IMR-90 (cell line): ENCODE measurements around the gene NDUFB2. TPM values are rescaled to one million over a fixed set of nuclear protein-coding genes. Genes with fewer than 3 reads are reported as not detected.

ENCODE experiments used
- ATAC-seq: fragments of 200-7000 bp; cut with Tn5 transposase; 2 replicates; pipeline ENCODE4 v1.9.1; 2020; ENCODE audit warnings: low read depth, mild to moderate bottlenecking, moderate library complexity
- BruUV-seq: library from RNA; stranded (reverse); fragments of 400-500 nt; replicated peaks from 2 replicates; lab custom pipeline; 2021; lab: Mats Ljungman, UMichigan
- CTCF ChIA-PET: fragments of 300-600 bp; formaldehyde crosslinking; extraction: SDS; loops from one replicate; lab custom pipeline; 2021; ENCODE audit warnings: antibody characterized with exemption; lab: Yijun Ruan, JAX
- POLR2A ChIA-PET: fragments of 300-600 bp; sonication (Branson Sonifier 250); formaldehyde crosslinking; loops from one replicate; lab custom pipeline; 2022; ENCODE audit warnings: antibody characterized with exemption; ENCODE audit not compliant: unreplicated experiment; lab: Charles Lee
- DNase-seq: peaks from one replicate; pipeline ENCODE4 v3.0.0; 2013
- H2AFZ ChIP-seq: replicated peaks from 2 replicates; pipeline ENCODE3; 2013; ENCODE audit warnings: low read length, mild to moderate bottlenecking; ENCODE audit not compliant: poor library complexity
- H2AK5ac ChIP-seq: 2 replicates; pipeline ENCODE4 v1.6.1; 2013; ENCODE audit warnings: low read depth, low read length, inconsistent platforms
- H2AK9ac ChIP-seq: replicated peaks from 2 replicates; pipeline ENCODE3; 2013; ENCODE audit warnings: mild to moderate bottlenecking, low read depth, low read length, moderate library complexity; ENCODE audit not compliant: poor library complexity
- H2BK120ac ChIP-seq: 2 replicates; pipeline ENCODE4 v1.6.1; 2013; ENCODE audit warnings: low read depth, low read length, inconsistent platforms
- H2BK15ac ChIP-seq: 3 replicates; pipeline ENCODE4 v1.6.1; 2013; ENCODE audit warnings: low read depth, low read length, inconsistent platforms
- H2BK20ac ChIP-seq: 2 replicates; pipeline ENCODE4 v1.6.1; 2013; ENCODE audit warnings: low read depth, mild to moderate bottlenecking, inconsistent platforms, low read length, moderate library complexity
- H2BK5ac ChIP-seq: 2 replicates; pipeline ENCODE4 v1.6.1; 2013; ENCODE audit warnings: mild to moderate bottlenecking, low read depth, low read length, inconsistent platforms; ENCODE audit not compliant: poor library complexity, severe bottlenecking
- H3K14ac ChIP-seq: replicated peaks from 2 replicates; pipeline ENCODE4 v1.6.1; 2013; ENCODE audit warnings: low read depth, low read length, inconsistent platforms
- H3K18ac ChIP-seq: 2 replicates; pipeline ENCODE4 v1.6.1; 2013; ENCODE audit warnings: low read depth, low read length, control low read depth
- H3K23ac ChIP-seq: 2 replicates; pipeline ENCODE4 v1.6.1; 2013; ENCODE audit warnings: low read depth, low read length, inconsistent platforms
- H3K27ac ChIP-seq: 2 replicates; pipeline ENCODE4 v1.5.1; 2013; ENCODE audit warnings: mild to moderate bottlenecking, control low read depth, low read length; ENCODE audit not compliant: insufficient read depth
- H3K27me3 ChIP-seq: 2 replicates; pipeline ENCODE4 v1.6.1; 2013; ENCODE audit warnings: low read length; ENCODE audit not compliant: control insufficient read depth, insufficient read depth
- H3K36me3 ChIP-seq: 2 replicates; pipeline ENCODE4 v1.6.1; 2013; ENCODE audit warnings: low read length, mixed read lengths; ENCODE audit not compliant: control insufficient read depth, insufficient read depth
- H3K4ac ChIP-seq: 2 replicates; pipeline ENCODE4 v1.6.1; 2013; ENCODE audit warnings: low read depth, low read length, inconsistent platforms
- H3K4me1 ChIP-seq: 2 replicates; pipeline ENCODE4 v1.6.1; 2013; ENCODE audit warnings: low read length, mixed read lengths; ENCODE audit not compliant: control insufficient read depth, insufficient read depth
- H3K4me2 ChIP-seq: 2 replicates; pipeline ENCODE4 v1.6.1; 2013; ENCODE audit warnings: low read depth, mild to moderate bottlenecking, control low read depth, low read length, moderate library complexity
- H3K4me3 ChIP-seq: 2 replicates; pipeline ENCODE4 v1.5.1; 2013; ENCODE audit warnings: low read depth, mild to moderate bottlenecking, control low read depth, low read length, moderate library complexity; ENCODE audit not compliant: insufficient read depth
- H3K56ac ChIP-seq: 2 replicates; pipeline ENCODE4 v1.6.1; 2013; ENCODE audit warnings: low read length, inconsistent platforms; ENCODE audit not compliant: insufficient read depth; ENCODE audit errors: extremely low read depth
- H3K79me1 ChIP-seq, 2 experiments: 2 replicates each; pipeline ENCODE4 v1.6.1; 2013; ENCODE audit warnings: low read length in 2 of 2, inconsistent platforms in 1 of 2, low read depth in 1 of 2
- H3K9ac ChIP-seq: 2 replicates; pipeline ENCODE4 v1.6.1; 2013; ENCODE audit warnings: low read depth, low read length, control low read depth
- H3K9me1 ChIP-seq: 2 replicates; pipeline ENCODE4 v1.6.1; 2013; ENCODE audit warnings: low read length, inconsistent platforms; ENCODE audit not compliant: insufficient read depth
- H3K9me3 ChIP-seq: 2 replicates; pipeline ENCODE4 v1.6.1; 2013; ENCODE audit warnings: low read length; ENCODE audit not compliant: control insufficient read depth, insufficient read depth
- H4K20me1 ChIP-seq: 2 replicates; pipeline ENCODE4 v1.6.1; 2013; ENCODE audit warnings: low read length, inconsistent platforms; ENCODE audit not compliant: insufficient read depth
- H4K5ac ChIP-seq: 2 replicates; pipeline ENCODE4 v1.6.1; 2013; ENCODE audit warnings: mild to moderate bottlenecking, low read depth, low read length, control low read depth
- H4K8ac ChIP-seq, 2 experiments: 2 replicates each; pipeline ENCODE4 v1.6.1; 2013; ENCODE audit warnings: low read depth in 2 of 2, low read length in 2 of 2, control low read depth in 1 of 2, inconsistent platforms in 1 of 2
- H4K91ac ChIP-seq: 2 replicates; pipeline ENCODE4 v1.6.1; 2013; ENCODE audit warnings: low read depth, low read length, inconsistent platforms; ENCODE audit not compliant: insufficient read depth
- BHLHE40 ChIP-seq: fragments of 150-350 bp; IDR thresholded peaks from 2 replicates; pipeline ENCODE4 v1.6.1; 2016; ENCODE audit warnings: mild to moderate bottlenecking, low read depth, low read length
- CTCF ChIP-seq: conservative IDR thresholded peaks from 2 replicates; pipeline ENCODE4 v1.5.1; 2012; ENCODE audit warnings: mild to moderate bottlenecking, low read depth, low read length, improper control_type of control experiment
- ELK1 ChIP-seq: fragments of 150-350 bp; IDR thresholded peaks from 2 replicates; pipeline ENCODE4 v1.6.1; 2016; ENCODE audit warnings: low read depth, mild to moderate bottlenecking, low read length, moderate library complexity, borderline replicate concordance
- MAZ ChIP-seq: IDR thresholded peaks from 2 replicates; pipeline ENCODE4 v1.6.1; 2012; ENCODE audit warnings: low read depth, mild to moderate bottlenecking, low read length, improper control_type of control experiment, moderate library complexity, borderline replicate concordance
- RAD21 ChIP-seq: IDR thresholded peaks from 2 replicates; pipeline ENCODE4 v1.6.1; 2012; ENCODE audit warnings: low read length, improper control_type of control experiment
- RCOR1 ChIP-seq: IDR thresholded peaks from 2 replicates; pipeline ENCODE4 v1.6.1; 2012; ENCODE audit warnings: mild to moderate bottlenecking, low read length, improper control_type of control experiment; ENCODE audit not compliant: insufficient replicate concordance
- RFX5 ChIP-seq: IDR thresholded peaks from 2 replicates; pipeline ENCODE4 v1.8.0; 2012; ENCODE audit warnings: low read depth, mild to moderate bottlenecking, low read length, moderate library complexity
- SMC3 ChIP-seq: fragments of 150-350 bp; IDR thresholded peaks from 2 replicates; pipeline ENCODE4 v1.6.1; 2016; ENCODE audit warnings: low read depth, mild to moderate bottlenecking, antibody characterized with exemption, low read length, moderate library complexity
- WGBS, 2 experiments: methylation state at CpG; one replicate each; pipeline versions ENCODE4 v1.1.5 to v1.1.7; 2013; ENCODE audit warnings: missing lambda C conversion rate in 2 of 2; ENCODE audit not compliant: insufficient read length in 1 of 2; ENCODE audit errors: extremely low coverage in 2 of 2; 5-methylcytosine and 5-hydroxymethylcytosine counted together
- dilution Hi-C: fragments of 300-500 bp; cut with HindIII; formaldehyde crosslinking; loops from one replicate; pipeline ENCODE4 v1.14.3; 2018; ENCODE audit warnings: low sequenced_read_pairs; ENCODE audit not compliant: unreplicated experiment
- in situ Hi-C: fragments of 300-500 bp; cut with MboI; formaldehyde crosslinking; loops from 3 replicates; pipeline ENCODE4 v1.14.3; 2019; ENCODE audit warnings: low sequenced_read_pairs, inconsistent platforms, mixed read lengths
- intact Hi-C: fragments of 100-400 bp; cut with micrococcal nuclease; formaldehyde crosslinking; loops from 2 replicates; pipeline ENCODE4 v1.10.0; 2022
- polyA plus RNA-seq, 3 experiments: library from polyadenylated mRNA; depleted of rRNA; stranded (reverse); fragments of >200 nt; gene quantifications; 2 replicates each; pipeline ENCODE4 v1.2.3, GENCODE V29; 2012; ENCODE audit warnings: low replicate concordance in 1 of 3
- total RNA-seq: library from RNA; depleted of rRNA; stranded (reverse); fragments of >200 nt; gene quantifications from 2 replicates; pipeline ENCODE4 v1.2.3, GENCODE V29; 2012

NDUFB2 gene
- total and polyA plus RNA-seq, 2 of the 4 experiments (the other 2 are of a cell fraction): 81.7 to 143 TPM

GRCh38 chr7:140661124-140661523 is 35.4 kb upstream of the NDUFB2 start:
- H3K36me3 ChIP-seq: no peaks in the 10 kb centered on the region
- no peak overlapping the region for H3K4ac ChIP-seq
- DNase-seq: peak; percentile 31
- H4K91ac ChIP-seq: no peak overlapping the region
- H2AK5ac ChIP-seq: no peak overlapping the region
- no peaks in the 10 kb centered on the region for H3K9me1 ChIP-seq
- no peaks in the 10 kb centered on the region for H4K20me1 ChIP-seq
- WGBS, 2 experiments: no CpG with 5 or more reads among the region's 2 CpGs
- no peak overlapping the region for H2BK15ac ChIP-seq
- no peak overlapping the region for H2BK120ac ChIP-seq
- H3K4me2 ChIP-seq: peak overlapping the region; percentile 18; the same call in 1 of the 2 replicates
- no peak overlapping the region for H3K18ac ChIP-seq
- no peak overlapping the region for H3K23ac ChIP-seq
- H2AK9ac ChIP-seq: no peak overlapping the region
- no peaks in the 10 kb centered on the region for H3K79me1 ChIP-seq
- H3K9me3 ChIP-seq: no peaks in the 10 kb centered on the region
- intact Hi-C loops: loop anchor here (1.0 kb wide), 2 partner anchors 351 to 872 kb away; no protein-coding TSS in a partner anchor
- no peak overlapping the region for H3K27ac ChIP-seq
- peaks cover 3% of the 10 kb centered on the region; the same call in 1 of the 2 replicates for H3K27me3 ChIP-seq
- H3K4me3 ChIP-seq: no peak overlapping the region
- dilution Hi-C loops: no loop called here
- H2BK5ac ChIP-seq: no peak overlapping the region
- no peak overlapping the region for H2AFZ ChIP-seq
- BruUV-seq: no TSS peak
- peaks cover 4% of the 10 kb centered on the region; the same call in 1 of the 2 replicates for H3K4me1 ChIP-seq
- CTCF ChIA-PET: interaction anchor here (1.1 kb wide), 1 partner anchor 8 kb away, joined by 3 read pairs; no protein-coding TSS in a partner anchor
- no peak overlapping the region for H3K9ac ChIP-seq
- H4K8ac ChIP-seq: no peak overlapping the region
- H3K56ac ChIP-seq: no peak overlapping the region
- H3K14ac ChIP-seq: no peak overlapping the region
- in situ Hi-C loops: no loop called here
- POLR2A ChIA-PET: interaction anchor here (0.6 kb wide), 1 partner anchor 243 kb away, joined by 17 read pairs; no protein-coding TSS in a partner anchor
- H2BK20ac ChIP-seq: no peak overlapping the region
- TF ChIP-seq ELK1 (no peak), SMC3 (peak; percentile 33; the same call in 1 of the 2 replicates), MAZ (no peak), RAD21 (peak; percentile 43), CTCF (peak; percentile 41), BHLHE40 (no peak), RFX5 (no peak), RCOR1 (no peak)
- peak; percentile 42 for ATAC-seq
- H4K5ac ChIP-seq: no peak overlapping the region
